Stimulated activated CD8-positive, alpha-beta memory T cell treated with anti-CD3 and anti-CD28 coated beads, Interleukin-15, amount 100 ng/mL, for 4 hours (primary cell): ENCODE data around the gene PLXDC1.

Experiments
- DNase-seq, 2 donors: peaks; one replicate each; pipeline ENCODE4 v3.0.0-alpha.2; 2020; ENCODE audit warnings: low read depth in 2 of 2

The PLXDC1 gene

GRCh38 chr17:39151150-39151942 is at the start of gene PLXDC1:
TSS of gene PLXDC1 (minus strand) at chr17:39151637. CDS start at chr17:39151437, 200 bp downstream.
- DNase-seq: no peak

GRCh38 chr17:39200957-39201510 is 49.6 kb upstream of the PLXDC1 start:
- no peak for DNase-seq

GRCh38 chr17:39200070-39200879 is 48.8 kb upstream of the PLXDC1 start, which contains the start of gene RPL19:
TSS of gene RPL19 (plus strand) at chr17:39200283. CDS start at chr17:39200345, 62 bp downstream.
- DNase-seq: peak; percentile 62

GRCh38 chr17:39199820-39200069 is 48.3 kb upstream of the PLXDC1 start:
- DNase-seq: peak; percentile 72 to 88

GRCh38 chr17:39198186-39198566 is 46.7 kb upstream of the PLXDC1 start:
- DNase-seq: no peak

GRCh38 chr17:39197380-39198185 is 46.1 kb upstream of the PLXDC1 start, which contains the start of gene CACNB1:
TSS of gene CACNB1 (minus strand) at chr17:39197669. CDS start at chr17:39197495, 174 bp downstream.
- DNase-seq: peak; percentile 27 to 42

- DNase-seq: no peak
These were observed 45.4 kb upstream of the PLXDC1 start for GRCh38 chr17:39196808-39197291.

GRCh38 chr17:39196241-39196807 is 44.9 kb upstream of the PLXDC1 start:
- no peak for DNase-seq

- DNase-seq: no peak
These were observed 44.2 kb upstream of the PLXDC1 start for GRCh38 chr17:39195568-39196160.

GRCh38 chr17:39194985-39195524 is 43.6 kb upstream of the PLXDC1 start:
- DNase-seq: no peak

GRCh38 chr17:39194089-39194984 is 42.9 kb upstream of the PLXDC1 start:
- no peak for DNase-seq

GRCh38 chr17:39193346-39193745 is 41.9 kb upstream of the PLXDC1 start:
- no peak for DNase-seq

- no peak for DNase-seq
These were observed 41.5 kb upstream of the PLXDC1 start for GRCh38 chr17:39192901-39193300.

GRCh38 chr17:39191750-39192510 is 40.5 kb upstream of the PLXDC1 start:
- DNase-seq: no peak

- no peak for DNase-seq
These were observed 35.9 kb upstream of the PLXDC1 start for GRCh38 chr17:39187152-39187830.

- no peak for DNase-seq
These were observed 35.1 kb upstream of the PLXDC1 start for GRCh38 chr17:39186481-39187002.

GRCh38 chr17:39183720-39184119 is 32.3 kb upstream of the PLXDC1 start:
- no peak for DNase-seq

GRCh38 chr17:39183045-39183444 is 31.6 kb upstream of the PLXDC1 start:
- no peak for DNase-seq
